Stimulated activated CD8-positive, alpha-beta memory T cell treated with anti-CD3 and anti-CD28 coated beads, Interleukin-2, amount 100 ng/mL, for 1 hour (primary cell): ENCODE results near the gene CROCC2.

Experiments
- DNase-seq, 2 donors: peaks; one replicate each; pipeline ENCODE4 v3.0.0-alpha.2; 2020; ENCODE audit warnings: low read depth in 2 of 2

Gene CROCC2

GRCh38 chr2:241015439-241015838, 109.3 kb downstream of the CROCC2 start:
- DNase-seq, result no peak

GRCh38 chr2:241017228-241017940, 111.2 kb downstream of the CROCC2 start:
- DNase-seq, result no peak

DNA sequence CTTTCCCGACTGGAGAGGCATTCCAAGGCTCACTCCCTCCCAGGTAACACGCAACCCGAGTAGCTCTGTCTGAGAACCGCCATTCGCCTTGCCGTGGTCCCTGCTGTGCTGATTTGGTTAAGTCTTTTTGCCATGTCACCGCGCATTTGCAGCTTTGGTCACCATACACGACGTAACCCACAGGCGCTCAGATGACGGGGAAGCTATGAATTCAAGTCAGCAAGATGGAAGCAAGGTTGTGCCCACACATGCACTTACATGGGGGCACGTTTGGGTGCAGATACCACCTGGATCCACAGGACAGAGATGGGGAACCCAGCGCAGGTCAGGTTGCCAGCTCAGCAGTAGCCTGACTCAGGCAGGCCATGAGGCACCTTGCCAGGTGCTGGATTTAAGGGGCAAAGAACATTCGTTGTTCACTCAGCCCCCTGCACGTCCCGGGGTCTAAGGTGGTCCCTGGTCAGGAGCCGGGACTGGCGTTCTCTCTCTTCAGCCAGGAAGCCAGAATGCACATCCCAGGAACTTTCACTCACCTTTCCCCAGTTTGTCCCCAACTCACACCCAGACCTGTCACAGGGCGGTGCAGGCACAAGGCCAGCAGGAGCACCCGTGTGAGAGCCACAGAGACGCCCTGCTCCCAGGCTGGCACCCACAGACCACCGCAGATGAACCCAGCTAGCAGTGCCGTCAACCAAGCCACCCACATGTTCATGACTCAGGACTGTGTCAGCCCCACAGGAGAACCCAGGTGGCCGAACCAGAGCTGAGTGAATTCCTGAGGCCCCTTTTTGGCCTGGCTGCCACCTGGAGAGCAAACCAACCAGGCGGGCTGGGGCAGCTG, 112.1 kb downstream of the CROCC2 start:
- no peak for DNase-seq

DNA sequence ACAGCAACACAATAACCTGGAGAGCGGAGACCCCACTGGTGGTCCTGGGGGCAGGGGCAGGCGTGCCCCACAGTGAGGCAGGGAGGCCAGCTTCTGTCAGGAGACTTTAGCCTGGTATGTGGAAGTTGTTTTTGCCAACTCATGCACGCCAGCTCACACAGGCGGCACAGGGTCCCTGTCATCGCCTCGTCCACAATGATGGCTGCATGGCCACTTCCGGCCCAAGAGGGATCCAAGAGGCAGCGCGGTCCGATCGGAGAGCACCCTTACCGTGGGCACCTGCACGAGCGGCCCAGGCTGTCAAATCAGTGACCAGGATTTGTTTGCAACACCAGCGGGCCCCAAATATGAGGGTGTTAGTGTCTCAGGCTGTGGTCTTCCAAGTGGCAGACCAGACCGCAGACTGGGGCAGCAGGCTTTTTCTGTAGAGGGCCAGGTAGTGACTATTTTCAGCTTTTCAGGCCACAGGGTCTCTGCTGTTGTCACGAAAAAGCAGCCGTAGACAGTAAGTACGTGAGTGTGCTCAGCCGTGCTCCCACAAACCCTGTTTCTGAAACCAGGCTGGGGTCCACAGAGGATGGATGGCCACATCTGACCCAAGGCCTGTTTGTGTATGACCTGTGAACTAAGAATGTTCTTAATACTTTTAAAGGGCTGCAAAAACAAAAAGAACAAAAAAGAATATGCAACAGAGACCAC, 113.5 kb downstream of the CROCC2 start:
- no peak for DNase-seq

GRCh38 chr2:241020201-241020600, 114.1 kb downstream of the CROCC2 start:
- DNase-seq, result no peak

DNA sequence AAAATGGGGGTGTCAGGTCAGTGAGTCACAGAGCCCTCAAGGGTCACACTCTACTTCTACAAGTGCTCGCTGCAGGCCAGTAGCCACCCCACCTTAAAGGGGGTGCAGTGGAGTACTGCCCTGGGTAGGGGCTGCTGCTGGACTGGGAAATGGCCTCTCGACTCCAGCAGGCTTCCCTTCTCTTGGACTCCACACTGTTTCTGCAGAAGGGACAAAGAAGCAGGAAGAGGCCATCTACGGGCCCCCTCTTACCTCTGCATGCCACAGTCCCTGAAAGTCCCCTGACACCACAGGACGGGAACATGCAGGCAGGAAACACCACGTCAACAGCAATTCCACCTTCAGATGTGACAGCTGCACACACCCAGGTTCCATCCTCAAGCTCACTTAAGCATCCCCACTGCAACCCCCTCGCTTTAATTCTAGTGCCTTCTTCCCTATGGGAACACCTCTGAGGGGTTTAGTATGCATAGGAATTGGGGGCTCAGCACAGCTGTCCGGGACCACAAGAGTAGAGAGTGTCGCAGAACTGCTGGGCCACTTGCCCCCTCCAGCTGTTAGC, 114.6 kb downstream of the CROCC2 start:
- DNase-seq, result no peak

DNA sequence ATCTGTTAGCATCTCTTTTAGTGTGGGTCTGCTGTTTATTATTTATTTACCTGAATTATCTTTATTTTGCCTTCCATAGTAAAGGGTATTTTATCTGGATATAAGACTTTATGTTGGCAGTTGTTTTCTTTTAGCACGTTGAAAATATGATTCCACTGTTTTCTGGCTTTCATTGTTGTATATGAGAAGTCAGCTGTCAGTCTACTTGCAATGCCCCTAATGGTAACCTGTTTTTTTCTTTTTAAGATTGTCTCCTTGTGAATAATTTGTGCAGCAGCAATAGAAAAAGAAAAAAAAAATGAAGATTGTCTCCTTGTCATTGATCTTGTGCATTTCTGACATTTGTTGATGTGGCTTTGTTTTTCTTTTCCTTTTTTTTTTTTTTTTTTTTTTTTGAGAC, 119.5 kb downstream of the CROCC2 start:
- no peak for DNase-seq

DNA sequence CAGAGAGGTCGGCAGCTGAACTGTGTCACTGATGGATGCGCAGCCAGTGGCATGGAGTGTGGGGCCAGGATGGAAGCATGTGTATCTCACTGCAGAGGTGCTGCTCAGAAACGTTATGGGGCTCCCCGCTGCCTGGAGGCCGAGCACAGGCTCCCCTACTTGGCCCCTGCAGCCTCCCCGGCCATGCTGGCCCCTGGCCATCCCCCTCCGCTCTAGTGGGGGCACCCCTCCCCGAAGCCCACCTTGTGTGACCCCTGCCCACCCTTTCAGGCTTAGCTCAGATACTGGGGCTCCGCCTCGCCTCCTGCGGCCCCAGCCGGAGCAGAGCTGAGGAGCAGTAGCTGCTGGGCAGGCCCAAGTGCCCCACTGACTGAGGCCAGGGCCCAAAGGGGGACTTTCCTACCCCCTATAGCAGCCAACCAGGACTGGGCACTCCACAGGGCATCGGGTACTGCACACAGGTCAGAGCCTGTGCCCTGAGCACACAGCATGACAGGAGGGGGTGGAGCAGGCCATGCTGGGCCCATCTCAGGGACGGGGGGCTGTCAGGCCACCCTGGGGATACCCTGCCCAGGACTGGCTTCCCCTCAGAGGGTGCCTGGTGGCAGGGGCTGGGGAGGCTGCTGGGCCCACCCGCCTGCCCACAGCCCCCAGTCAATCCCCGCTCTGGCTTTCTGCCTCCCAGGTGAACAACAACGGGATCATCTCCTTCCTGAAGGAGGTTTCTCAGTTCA, 123.6 kb downstream of the CROCC2 start:
- no peak for DNase-seq

DNA sequence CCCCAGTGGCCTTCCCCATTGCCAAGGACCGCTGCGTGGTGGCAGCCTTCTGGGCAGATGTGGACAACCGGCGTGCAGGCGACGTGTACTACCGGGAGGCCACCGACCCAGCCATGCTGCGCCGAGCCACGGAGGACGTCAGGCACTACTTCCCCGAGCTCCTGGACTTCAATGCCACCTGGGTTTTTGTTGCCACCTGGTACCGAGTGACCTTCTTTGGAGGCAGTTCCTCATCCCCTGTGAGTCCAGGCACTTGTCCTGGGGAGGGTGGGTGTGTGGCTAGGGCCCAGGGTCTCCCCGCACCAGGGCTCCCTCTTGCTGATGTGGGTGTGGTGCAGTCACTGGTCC, 124.2 kb downstream of the CROCC2 start:
- DNase-seq, result no peak

- no peak for DNase-seq
Measured at GRCh38 chr2:241030883-241031282, 124.7 kb downstream of the CROCC2 start.

GRCh38 chr2:241031436-241032165, 125.5 kb downstream of the CROCC2 start:
- DNase-seq, result no peak

- no peak for DNase-seq
Measured at GRCh38 chr2:241033336-241033987, 127.3 kb downstream of the CROCC2 start.

DNA sequence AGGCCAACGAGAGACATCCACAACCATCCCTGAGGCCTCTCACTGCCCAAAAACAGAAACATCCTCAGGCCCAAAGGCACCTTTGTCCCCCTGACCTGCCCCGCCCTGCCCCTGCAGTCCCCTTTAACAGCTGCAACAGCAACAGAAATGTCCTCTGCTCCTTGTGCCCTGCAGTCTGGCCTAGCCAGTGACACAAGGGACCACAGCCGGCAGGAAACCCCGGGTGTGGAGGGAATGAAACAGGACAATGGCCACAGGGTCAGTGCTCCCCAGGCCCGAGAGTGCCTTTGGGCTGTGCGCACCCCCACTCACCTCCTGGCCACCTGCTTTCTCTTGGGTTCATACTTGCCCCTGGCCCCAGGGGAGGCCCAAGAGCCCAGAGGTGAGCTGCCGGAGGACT, 127.9 kb downstream of the CROCC2 start:
- no peak for DNase-seq

GRCh38 chr2:241034490-241035141, 128.5 kb downstream of the CROCC2 start:
- no peak for DNase-seq

DNA sequence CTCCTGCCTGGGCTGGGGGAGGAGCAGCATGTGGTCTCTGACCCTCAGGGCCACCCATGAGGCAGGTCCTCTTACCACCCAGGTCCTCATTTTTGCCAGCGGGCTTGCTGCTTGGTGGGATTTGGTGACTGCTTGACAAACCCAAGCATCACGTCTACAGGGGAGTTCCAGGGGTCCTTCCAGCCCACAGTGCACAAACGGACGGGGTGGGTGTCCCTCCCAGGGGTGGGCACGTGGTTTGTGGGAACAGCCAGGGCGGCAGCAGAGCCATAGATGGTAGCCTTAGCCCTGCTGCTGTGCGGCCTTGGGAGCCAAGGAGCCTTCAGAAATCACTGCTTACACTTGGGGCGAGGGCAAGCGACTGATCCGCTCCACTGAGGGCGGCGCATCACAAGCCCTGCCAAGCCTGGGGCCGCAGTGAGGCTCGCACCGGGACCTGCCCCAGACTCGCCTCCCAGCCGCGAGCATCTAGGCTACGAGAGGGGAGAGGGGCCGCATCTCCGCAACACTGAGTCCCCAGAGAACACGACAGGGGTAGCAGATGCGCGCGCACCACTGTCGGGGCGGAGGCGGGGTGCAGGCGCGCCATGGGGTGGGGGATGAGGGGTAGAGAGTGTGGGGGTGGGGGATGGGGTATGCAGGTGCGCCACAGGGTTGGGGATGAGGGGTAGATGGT, 129.1 kb downstream of the CROCC2 start:
- DNase-seq, result peak; percentile 14 to 17

DNA sequence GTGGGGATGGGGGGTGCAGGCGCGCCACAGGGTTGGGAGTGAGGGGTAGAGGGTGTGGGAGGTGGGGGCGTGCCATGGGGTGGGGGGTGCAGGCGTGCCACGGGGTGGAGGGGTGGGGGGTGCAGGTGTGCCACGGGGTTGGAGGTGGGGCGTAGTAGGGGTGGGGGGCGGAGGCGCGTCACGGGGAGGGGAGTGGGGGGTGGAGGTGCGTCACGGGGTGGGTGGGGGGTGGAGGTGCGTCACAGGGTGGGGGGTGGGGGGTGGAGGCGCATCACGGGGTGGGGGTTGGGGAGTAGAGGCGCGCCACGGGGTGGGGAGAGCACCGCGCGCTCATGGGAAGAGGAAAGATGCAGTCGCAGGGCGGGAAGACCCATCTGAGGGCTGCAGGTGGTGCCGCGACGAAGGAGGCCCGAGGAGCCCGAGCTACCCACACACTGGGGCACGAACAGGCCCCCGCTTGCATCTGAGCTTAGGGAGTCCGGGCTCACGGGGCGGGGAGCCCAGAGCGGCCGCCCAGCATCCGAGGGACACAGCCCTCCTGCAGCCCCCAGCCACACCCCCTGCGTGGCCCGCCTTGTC, 129.8 kb downstream of the CROCC2 start:
- DNase-seq, result peak; percentile 23 to 28

GRCh38 chr2:241036397-241036963, 130.3 kb downstream of the CROCC2 start:
- peak; percentile 9 to 33 for DNase-seq

DNA sequence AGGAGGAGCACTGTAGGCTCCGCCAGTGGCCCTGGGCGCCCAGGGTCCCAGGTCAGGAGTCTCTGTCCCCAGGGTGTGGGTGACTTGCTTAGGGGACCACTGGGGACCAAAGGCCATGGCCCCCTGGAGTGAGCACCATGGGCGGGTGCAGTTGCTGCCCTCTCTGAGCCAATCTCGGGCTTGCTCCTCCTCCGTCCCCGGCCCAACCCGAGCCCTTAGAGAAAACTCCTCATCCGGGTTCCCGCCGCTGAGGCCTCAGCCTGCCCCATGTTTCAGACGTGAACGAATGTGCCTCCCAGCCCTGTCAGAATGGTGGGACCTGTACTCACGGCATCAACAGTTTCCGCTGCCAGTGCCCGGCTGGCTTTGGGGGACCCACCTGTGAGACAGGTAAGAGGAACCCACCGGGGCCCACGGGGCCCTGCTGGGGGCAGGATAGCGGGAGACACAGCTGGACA, 130.9 kb downstream of the CROCC2 start:
- no peak for DNase-seq

GRCh38 chr2:241037498-241037897, 131.4 kb downstream of the CROCC2 start:
- DNase-seq, result no peak
